K562 (cell line): ENCODE data around the gene ATXN1. TPM values are rescaled to one million over a fixed set of nuclear protein-coding genes. Genes with fewer than 3 reads are reported as not detected.

ENCODE experiments used
- REST ChIP-seq, 2 experiments: fragments of 450-650 bp; formaldehyde crosslinking in 1 of 2; IDR thresholded peaks; 2 replicates each; pipeline versions ENCODE4 v1.4.0 to v1.6.1; 2014 to 2020; ENCODE audit warnings: mild to moderate bottlenecking in 2 of 2, borderline replicate concordance in 1 of 2, low read depth in 1 of 2
- polyA plus RNA-seq, 8 experiments: library from polyadenylated mRNA; depleted of rRNA in 4 of 8; stranded (reverse) in 5 of 8; unstranded in 3 of 8; fragments of >200 nt; fragmentation: Nextera tagmentation in 2 of 8; fragmentation: Illumina TruSeq in 1 of 8; extraction: Ambion mirVana in 2 of 8; extraction: Trizol in 1 of 8; gene quantifications; 2 replicates each; pipeline versions ENCODE4 v1.2.1 to v1.2.3, GENCODE V29; 2011 to 2014; ENCODE audit warnings: inconsistent platforms in 1 of 8, missing spikeins in 1 of 8
- total RNA-seq, 7 experiments: library from RNA; depleted of rRNA in 6 of 7; stranded (reverse); fragments of >200 nt in 6 of 7; fragmentation: Illumina TruSeq in 2 of 7; extraction: Trizol in 2 of 7; gene quantifications; 2 replicates each; pipeline versions ENCODE4 v1.2.1 to v1.2.3, GENCODE V29; 2011 to 2021; ENCODE audit warnings: low replicate concordance in 1 of 7

The ATXN1 gene
- total and polyA plus RNA-seq, 9 of the 15 experiments (the other 6 are each of a cell fraction or from before 2014, with no cell fraction given), result under 0.01 to 1.2 (median 0.58) TPM

DNA sequence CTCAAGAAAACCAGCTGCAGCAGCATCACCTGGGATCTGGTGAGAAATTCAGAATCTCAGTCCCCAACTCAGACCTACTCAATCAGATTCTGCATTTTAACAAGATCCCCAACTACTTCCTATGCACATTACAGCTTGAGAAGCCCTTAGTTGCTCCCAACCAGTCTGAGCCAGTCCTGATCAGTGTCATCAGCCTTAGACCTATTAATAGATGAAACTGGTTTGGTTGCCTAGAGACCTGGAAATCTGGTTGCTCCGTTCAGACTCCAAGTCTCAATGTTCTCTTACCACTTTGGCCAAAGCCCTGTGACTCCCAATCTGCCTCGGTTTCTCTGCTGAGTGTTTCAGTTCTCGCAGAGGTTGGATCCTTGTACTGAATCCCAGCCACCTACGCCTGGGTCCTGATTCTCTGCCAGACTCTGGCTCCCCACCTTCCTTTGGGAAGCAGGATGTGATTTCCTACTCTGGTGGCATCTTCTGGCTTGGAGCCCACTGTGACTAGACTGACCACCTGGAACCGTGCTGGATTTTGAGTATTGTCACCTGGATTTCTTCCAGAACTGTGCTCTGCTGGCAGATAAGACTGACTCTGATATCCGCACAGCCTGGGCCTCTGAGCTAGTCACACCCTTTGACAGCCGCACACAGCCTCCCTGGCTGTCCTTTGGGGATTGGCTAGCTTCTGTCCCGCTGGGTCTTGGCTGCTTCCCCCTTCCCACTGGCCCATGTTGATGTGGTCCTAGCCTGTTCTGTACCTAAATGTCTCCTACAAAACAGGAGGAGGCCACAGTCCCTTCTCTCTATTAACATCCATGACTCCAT lies 20.3 kb upstream of the ATXN1 start (continued):
- TF ChIP-seq REST (IDR thresholded peaks at IDR 0.05; ENCODE audit: borderline replicate concordance), result peak; percentile 69
- TF ChIP-seq REST (CRISPR knock-in tag; IDR thresholded peaks at IDR 0.05; ENCODE audit: low read depth), result no peak
